CD4-positive, alpha-beta memory T cell (primary cell): ENCODE measurements around the gene SLC22A23. TPM values are rescaled to one million over a fixed set of nuclear protein-coding genes. Genes with fewer than 3 reads are reported as not detected.
A peak's percentile ranks its signal among the peaks of the same experiment; 100 is the strongest.

Experiments
- CTCF ChIA-PET: fragments of 350-600 bp; sonication (Branson Sonifier 250); formaldehyde crosslinking; loops from one replicate; lab custom pipeline; 2021; ENCODE audit warnings: inconsistent platforms; ENCODE audit not compliant: partially characterized antibody; lab: Charles Lee
- POLR2A ChIA-PET: fragments of 350-600 bp; sonication (Branson Sonifier 250); formaldehyde crosslinking; loops from one replicate; lab custom pipeline; 2021; ENCODE audit not compliant: partially characterized antibody; lab: Charles Lee
- DNase-seq, 5 donors: peaks; one replicate each; pipeline versions ENCODE4 v3.0.0 to v3.0.0-alpha.2; 2020 to 2022; ENCODE audit warnings: mixed read lengths in 1 of 5
- H3K27ac ChIP-seq: one replicate; pipeline ENCODE4 v1.7.0; 2013; ENCODE audit warnings: low read depth, low read length
- H3K27me3 ChIP-seq: 2 replicates; pipeline ENCODE4 v1.7.0; 2013; ENCODE audit warnings: mild to moderate bottlenecking, low read length, moderate library complexity; ENCODE audit not compliant: insufficient read depth
- H3K36me3 ChIP-seq: 2 replicates; pipeline ENCODE4 v1.7.0; 2013; ENCODE audit warnings: mild to moderate bottlenecking, low read length, moderate library complexity; ENCODE audit not compliant: insufficient read depth
- H3K4me1 ChIP-seq: 2 replicates; pipeline ENCODE4 v1.7.0; 2013; ENCODE audit warnings: mild to moderate bottlenecking, low read length, moderate library complexity; ENCODE audit not compliant: insufficient read depth
- H3K4me3 ChIP-seq, 2 donors: one replicate each; pipeline ENCODE4 v1.7.0; 2013; ENCODE audit warnings: low read length in 2 of 2, mild to moderate bottlenecking in 1 of 2
- H3K9me3 ChIP-seq, 2 donors: one replicate each; pipeline ENCODE4 v1.7.0; 2013; ENCODE audit warnings: low read length in 2 of 2, control low read depth in 1 of 2; ENCODE audit not compliant: control insufficient read depth in 1 of 2
- H3K27ac Mint-ChIP-seq, 7 donors: one replicate each; pipeline ENCODE4 v1.8.0; 2020 to 2021; ENCODE audit warnings: mixed read lengths in 7 of 7, mild to moderate bottlenecking in 6 of 7, inconsistent platforms in 3 of 7, moderate library complexity in 3 of 7
- H3K27me3 Mint-ChIP-seq, 2 donors: one replicate each; pipeline ENCODE4 v1.8.0; 2020 to 2021; ENCODE audit warnings: mixed read lengths in 2 of 2
- H3K36me3 Mint-ChIP-seq, 2 donors: one replicate each; pipeline ENCODE4 v1.8.0; 2020 to 2021; ENCODE audit warnings: mixed read lengths in 2 of 2, inconsistent platforms in 1 of 2, mild to moderate bottlenecking in 1 of 2
- H3K4me1 Mint-ChIP-seq, 4 donors: one replicate each; pipeline ENCODE4 v1.8.0; 2020 to 2021; ENCODE audit warnings: mixed read lengths in 4 of 4, mild to moderate bottlenecking in 1 of 4
- H3K4me3 Mint-ChIP-seq, 8 donors: one replicate each; pipeline ENCODE4 v1.8.0; 2020 to 2021; ENCODE audit warnings: mixed read lengths in 8 of 8, mild to moderate bottlenecking in 7 of 8, moderate library complexity in 6 of 8, inconsistent platforms in 3 of 8
- H3K9me3 Mint-ChIP-seq, 8 donors: one replicate each; pipeline ENCODE4 v1.8.0; 2020 to 2021; ENCODE audit warnings: mixed read lengths in 8 of 8, mild to moderate bottlenecking in 5 of 8, inconsistent platforms in 3 of 8, moderate library complexity in 1 of 8
- intact Hi-C: fragments of 100-400 bp; cut with micrococcal nuclease; formaldehyde crosslinking; loops from one replicate; pipeline ENCODE4 v1.15.1; 2023
- polyA plus RNA-seq, 2 donors: library from polyadenylated mRNA; unstranded; fragments of 300-500 nt; fragmentation: Illumina TruSeq; gene quantifications; one replicate each; pipeline ENCODE4 v1.2.3, GENCODE V29; 2021
- total RNA-seq, 2 experiments: library from RNA; stranded (reverse); gene quantifications; one replicate each; pipeline ENCODE4 v1.2.3, GENCODE V29; 2021

SLC22A23 gene
- total and polyA plus RNA-seq, 4 experiments from 2014 or later: 0.32 to 12.5 (median 5.7) TPM

DNA sequence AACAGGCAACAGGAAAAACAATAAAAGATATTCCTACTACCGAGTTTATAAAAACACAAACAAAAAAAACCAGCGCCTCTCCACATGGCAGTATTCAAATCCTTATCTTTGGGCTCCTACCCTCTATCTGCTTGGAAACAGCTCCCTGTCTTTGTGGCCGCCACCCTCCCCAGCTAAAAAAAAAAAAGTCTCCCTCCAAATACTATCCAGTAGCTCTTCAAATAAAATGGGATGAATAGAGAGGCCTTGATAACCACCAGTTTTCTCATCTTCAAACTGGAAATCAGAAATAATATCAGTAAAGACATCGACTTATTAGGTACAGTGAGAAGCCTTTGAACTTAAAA lies 101.9 kb downstream of the SLC22A23 start:
- Mint-ChIP-seq H3K36me3 (peaks cover 0 to 3% of the 10 kb centered on the region in 2 donors), H3K4me1 (peaks cover 33 to 58% (median 42%) of the 10 kb centered on the region in 4 donors), H3K9me3 (peaks cover 0 to 5% (median 0%) of the 10 kb centered on the region in 8 donors), H3K4me3 (peak overlapping the region; percentile 42 to 93 (median 89)), H3K27me3 (peaks cover 1 to 4% of the 10 kb centered on the region in 2 donors), H3K27ac (peak overlapping the region; percentile 94 to 99 (median 98))
- CTCF ChIA-PET: interaction anchor here (0.7 to 1.2 kb wide), 4 partner anchors 15 to 666 kb away, joined by 3 to 4 read pairs (median 3); a partner anchor contains a TSS
- intact Hi-C loops: loop anchor here (1.0 to 10.0 kb wide), 7 partner anchors 78 to 1907 kb away; partner anchors contain the start of genes BPHL, CDYL, ECI2 and FAM50B
- POLR2A ChIA-PET: interaction anchor here (0.8 to 1.8 kb wide), 6 partner anchors 16 to 781 kb away, joined by 3 to 8 read pairs (median 4); partner anchors contain the start of genes ECI2, FAM50B and WRNIP1
- Histone ChIP-seq H3K27ac (peak overlapping the region; percentile 61), H3K36me3 (no peaks in the 10 kb centered on the region), H3K4me1 (peaks cover 36% of the 10 kb centered on the region), H3K9me3 (no peaks in the 10 kb centered on the region), H3K27me3 (no peaks in the 10 kb centered on the region), H3K4me3 (no peak overlapping the region)
- DNase-seq: no peak

DNA sequence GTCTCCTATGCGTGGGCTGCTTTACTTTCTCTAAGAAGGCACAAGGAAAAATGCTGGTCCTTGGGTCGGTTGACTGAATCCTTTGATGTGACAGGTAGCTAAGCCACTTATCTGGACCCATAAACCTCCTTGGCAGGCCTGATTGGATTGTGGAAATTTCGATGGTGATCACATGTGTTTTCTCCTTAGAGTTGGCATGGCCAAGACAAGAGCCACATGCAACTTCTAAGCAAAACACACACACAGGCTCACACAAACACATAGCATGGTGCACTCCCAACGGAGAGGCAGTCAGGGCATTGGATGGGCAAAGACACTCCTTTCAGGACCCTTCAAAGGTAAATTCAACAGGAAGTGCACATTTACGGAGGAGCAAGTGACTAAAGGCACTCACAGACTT lies 102.9 kb downstream of the SLC22A23 start:
- Histone ChIP-seq H3K9me3 (no peaks in the 10 kb centered on the region), H3K27me3 (no peaks in the 10 kb centered on the region), H3K4me3 (no peak overlapping the region), H3K27ac (no peak overlapping the region), H3K4me1 (peaks cover 36% of the 10 kb centered on the region), H3K36me3 (no peaks in the 10 kb centered on the region)
- Mint-ChIP-seq H3K9me3 (peaks cover 0 to 5% (median 0%) of the 10 kb centered on the region in 8 donors), H3K27me3 (peaks cover 1 to 8% of the 10 kb centered on the region in 2 donors), H3K27ac (peak overlapping the region in 6 of 7 donors; percentile 4 to 99 (median 91)), H3K4me3 (peak overlapping the region in 1 of 8 donors; percentile 19), H3K4me1 (peaks cover 33 to 65% (median 39%) of the 10 kb centered on the region in 4 donors), H3K36me3 (peaks cover 0 to 3% of the 10 kb centered on the region in 2 donors)
- DNase-seq: no peak
- intact Hi-C loops: loop anchor here (10.0 kb wide), 2 partner anchors 491 to 1421 kb away; partner anchors contain the start of genes CDYL and FAM50B
- POLR2A ChIA-PET: no interaction called here
- CTCF ChIA-PET: no interaction called here

- POLR2A ChIA-PET: no interaction called here
- peaks cover 1 to 10% of the 10 kb centered on the region in 2 donors for H3K27me3 Mint-ChIP-seq
- Histone ChIP-seq H3K4me1 (peaks cover 36% of the 10 kb centered on the region), H3K36me3 (no peaks in the 10 kb centered on the region), H3K27ac (no peak overlapping the region), H3K27me3 (no peaks in the 10 kb centered on the region), H3K9me3 (no peaks in the 10 kb centered on the region), H3K4me3 (no peak overlapping the region)
- H3K4me3 Mint-ChIP-seq: no peak overlapping the region
- intact Hi-C loops: loop anchor here (10.0 kb wide), 2 partner anchors 491 to 1421 kb away; partner anchors contain the start of genes CDYL and FAM50B
- peaks cover 0 to 3% of the 10 kb centered on the region in 2 donors for H3K36me3 Mint-ChIP-seq
- H3K9me3 Mint-ChIP-seq: peaks cover 0 to 5% (median 0%) of the 10 kb centered on the region in 8 donors
- no peak for DNase-seq
- peak overlapping the region in 5 of 7 donors; percentile 19 to 99 (median 94) for H3K27ac Mint-ChIP-seq
- H3K4me1 Mint-ChIP-seq: peaks cover 33 to 64% (median 38%) of the 10 kb centered on the region in 4 donors
- CTCF ChIA-PET: no interaction called here
Observed at GRCh38 chr6:3353213-3353903, 103.5 kb downstream of the SLC22A23 start.

GRCh38 chr6:3352678-3353077 lies 104.2 kb downstream of the SLC22A23 start:
- Histone ChIP-seq H3K4me1 (peaks cover 36% of the 10 kb centered on the region), H3K27ac (no peak overlapping the region), H3K9me3 (no peaks in the 10 kb centered on the region), H3K4me3 (no peak overlapping the region), H3K36me3 (no peaks in the 10 kb centered on the region), H3K27me3 (no peaks in the 10 kb centered on the region)
- ChIA-PET POLR2A (no interaction called here), CTCF (no interaction called here)
- peaks cover 0 to 5% (median 0%) of the 10 kb centered on the region in 8 donors for H3K9me3 Mint-ChIP-seq
- H3K36me3 Mint-ChIP-seq: peaks cover 0 to 3% of the 10 kb centered on the region in 2 donors
- H3K27ac Mint-ChIP-seq: peak overlapping the region in 3 of 7 donors; percentile 19 to 47 (median 22)
- no peak overlapping the region for H3K4me3 Mint-ChIP-seq
- peaks cover 1 to 11% of the 10 kb centered on the region in 2 donors for H3K27me3 Mint-ChIP-seq
- intact Hi-C loops: loop anchor here (10.0 kb wide), 2 partner anchors 492 to 1422 kb away; partner anchors contain the start of genes CDYL and FAM50B
- H3K4me1 Mint-ChIP-seq: peaks cover 30 to 59% (median 37%) of the 10 kb centered on the region in 4 donors
- no peak for DNase-seq

DNA sequence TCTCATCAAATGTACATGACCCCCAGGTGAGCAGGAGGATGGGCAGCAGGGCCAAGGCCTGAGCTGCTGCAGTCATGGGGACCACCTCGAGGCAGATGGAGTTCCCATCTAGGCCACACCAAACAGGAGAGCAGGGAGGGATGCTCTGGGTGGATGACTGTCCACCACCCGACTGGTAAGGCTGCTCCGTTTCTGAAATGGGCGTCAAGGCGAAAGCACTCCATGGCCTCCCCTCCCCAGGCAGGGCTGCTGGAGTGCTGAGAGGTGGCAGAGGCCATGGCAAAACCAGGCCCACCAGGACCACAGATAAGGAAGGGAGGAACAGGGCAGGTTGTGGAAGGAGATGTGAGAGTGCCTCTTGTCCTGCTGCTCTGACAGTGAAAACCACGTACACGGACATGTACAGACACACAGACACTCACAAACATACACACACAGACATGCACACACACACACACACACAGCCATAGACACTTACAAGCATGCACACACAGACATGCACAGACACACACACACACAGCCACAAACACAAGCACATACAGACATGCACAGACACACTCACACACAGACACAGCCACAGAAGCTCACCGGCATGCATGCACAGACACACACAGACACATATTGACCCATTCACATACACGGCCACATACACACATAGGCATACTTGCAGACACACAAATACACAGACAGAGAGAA lies 104.9 kb downstream of the SLC22A23 start:
- Mint-ChIP-seq H3K36me3 (peaks cover 0 to 3% of the 10 kb centered on the region in 2 donors), H3K27me3 (peaks cover 1 to 11% of the 10 kb centered on the region in 2 donors), H3K9me3 (peaks cover 0 to 5% (median 0%) of the 10 kb centered on the region in 8 donors), H3K4me3 (no peak overlapping the region), H3K4me1 (peaks cover 30 to 59% (median 37%) of the 10 kb centered on the region in 4 donors), H3K27ac (peak overlapping the region in 3 of 7 donors; percentile 22 to 47 (median 42))
- no peak overlapping the region for H3K27ac ChIP-seq
- DNase-seq: no peak
- CTCF ChIA-PET: no interaction called here
- POLR2A ChIA-PET: no interaction called here
- no peak overlapping the region for H3K4me3 ChIP-seq
- peaks cover 34% of the 10 kb centered on the region for H3K4me1 ChIP-seq
- intact Hi-C loops: loop anchor here (10.0 kb wide), 2 partner anchors 493 to 1423 kb away; partner anchors contain the start of genes CDYL and FAM50B
- no peaks in the 10 kb centered on the region for H3K36me3 ChIP-seq
- no peaks in the 10 kb centered on the region for H3K27me3 ChIP-seq
- H3K9me3 ChIP-seq: no peaks in the 10 kb centered on the region

DNA sequence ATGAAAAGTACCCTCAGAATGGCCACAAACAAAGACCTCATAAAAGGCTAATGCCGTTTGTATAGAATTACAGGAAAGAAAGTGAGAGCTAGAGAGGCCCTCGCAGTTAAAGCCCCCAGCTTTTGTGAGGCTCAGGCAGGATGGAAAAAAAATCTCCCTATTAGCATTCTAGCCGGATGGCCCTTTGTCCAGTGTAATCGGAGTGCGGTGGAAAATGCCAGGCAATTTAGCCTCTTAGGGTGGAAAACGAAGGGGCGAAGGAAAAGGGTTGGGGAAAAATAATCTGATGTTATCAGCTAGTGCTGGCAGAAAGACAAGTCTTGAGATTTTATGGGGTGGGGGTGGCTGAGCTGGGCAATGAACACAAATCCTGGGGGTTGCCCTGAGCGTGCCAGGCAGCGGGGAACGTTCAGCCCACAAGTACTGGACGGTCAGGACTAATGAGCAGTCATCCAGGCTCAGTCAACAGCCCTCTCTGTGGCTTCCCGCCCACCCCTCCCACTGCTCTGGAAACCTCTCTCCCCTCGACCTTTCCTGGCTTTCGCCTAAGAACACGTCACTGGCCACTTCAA lies 105.7 kb downstream of the SLC22A23 start:
- peaks cover 0 to 3% of the 10 kb centered on the region in 2 donors for H3K36me3 Mint-ChIP-seq
- Histone ChIP-seq H3K4me1 (peaks cover 26% of the 10 kb centered on the region), H3K9me3 (no peaks in the 10 kb centered on the region), H3K27ac (no peak overlapping the region), H3K36me3 (no peaks in the 10 kb centered on the region), H3K27me3 (no peaks in the 10 kb centered on the region), H3K4me3 (no peak overlapping the region)
- intact Hi-C loops: loop anchor here (10.0 kb wide), 2 partner anchors 494 to 1424 kb away; partner anchors contain the start of genes CDYL and FAM50B
- no peak overlapping the region for H3K4me3 Mint-ChIP-seq
- H3K9me3 Mint-ChIP-seq: peaks cover 0 to 4% (median 0%) of the 10 kb centered on the region in 8 donors
- ChIA-PET POLR2A (no interaction called here), CTCF (no interaction called here)
- H3K4me1 Mint-ChIP-seq: peaks cover 24 to 52% (median 32%) of the 10 kb centered on the region in 4 donors
- peak overlapping the region in 3 of 7 donors; percentile 42 to 57 (median 47) for H3K27ac Mint-ChIP-seq
- H3K27me3 Mint-ChIP-seq: peaks cover 1 to 11% of the 10 kb centered on the region in 2 donors
- no peak for DNase-seq
